BE2C (cell line): Measurements from ENCODE around the gene ADGRV1.

Experiments used
- DNase-seq: peaks from one replicate; pipeline ENCODE4 v3.0.0-alpha.2; 2020
- H3K27me3 ChIP-seq: fragments of 250-450 bp; sonication (Bioruptor Pico); 2 replicates; pipeline ENCODE4 v1.5.1; 2020; ENCODE audit warnings: mild to moderate bottlenecking
- H3K36me3 ChIP-seq: fragments of 250-450 bp; sonication (Bioruptor Pico); 2 replicates; pipeline ENCODE4 v1.5.1; 2020; ENCODE audit warnings: mild to moderate bottlenecking
- H3K4me1 ChIP-seq: fragments of 250-450 bp; sonication (Bioruptor Pico); 2 replicates; pipeline ENCODE4 v1.5.1; 2020
- H3K4me3 ChIP-seq: 2 replicates; pipeline ENCODE4 v1.5.1; 2011; ENCODE audit warnings: low read depth, low read length
- H3K9me3 ChIP-seq: fragments of 250-450 bp; sonication (Bioruptor Pico); 2 replicates; pipeline ENCODE4 v1.5.1; 2020
- TF ChIP-seq, protein P1 (sequence below): IDR thresholded peaks from 2 replicates; pipeline ENCODE4 v1.5.1; 2012; ENCODE audit warnings: mild to moderate bottlenecking, low read depth, low read length

ADGRV1 gene

DNA sequence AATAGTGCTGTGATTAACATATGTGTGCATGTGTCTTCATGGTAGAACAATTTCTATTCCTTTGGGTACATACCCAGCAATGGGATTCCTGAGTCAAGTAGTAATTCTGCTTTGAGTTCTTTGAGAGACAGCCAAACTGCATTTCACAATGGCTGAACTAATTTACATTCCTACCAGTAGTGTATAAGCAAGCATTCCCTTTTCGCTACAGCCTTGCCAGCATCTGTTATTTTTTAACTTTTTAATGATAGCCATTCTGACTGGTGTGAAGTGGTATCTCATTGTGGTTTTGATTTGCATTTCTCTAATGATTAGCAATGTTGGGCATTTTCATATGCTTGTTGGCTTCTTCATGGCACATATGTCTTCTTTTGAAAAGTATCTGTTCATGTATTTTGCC is 516.0 kb downstream of the ADGRV1 start:
- H3K27me3 ChIP-seq: no peaks in the 10 kb centered on the region
- H3K4me1 ChIP-seq: no peaks in the 10 kb centered on the region
- no peak overlapping the region for H3K4me3 ChIP-seq
- no peaks in the 10 kb centered on the region for H3K9me3 ChIP-seq
- H3K36me3 ChIP-seq: no peaks in the 10 kb centered on the region
- TF ChIP-seq, protein P1, sequence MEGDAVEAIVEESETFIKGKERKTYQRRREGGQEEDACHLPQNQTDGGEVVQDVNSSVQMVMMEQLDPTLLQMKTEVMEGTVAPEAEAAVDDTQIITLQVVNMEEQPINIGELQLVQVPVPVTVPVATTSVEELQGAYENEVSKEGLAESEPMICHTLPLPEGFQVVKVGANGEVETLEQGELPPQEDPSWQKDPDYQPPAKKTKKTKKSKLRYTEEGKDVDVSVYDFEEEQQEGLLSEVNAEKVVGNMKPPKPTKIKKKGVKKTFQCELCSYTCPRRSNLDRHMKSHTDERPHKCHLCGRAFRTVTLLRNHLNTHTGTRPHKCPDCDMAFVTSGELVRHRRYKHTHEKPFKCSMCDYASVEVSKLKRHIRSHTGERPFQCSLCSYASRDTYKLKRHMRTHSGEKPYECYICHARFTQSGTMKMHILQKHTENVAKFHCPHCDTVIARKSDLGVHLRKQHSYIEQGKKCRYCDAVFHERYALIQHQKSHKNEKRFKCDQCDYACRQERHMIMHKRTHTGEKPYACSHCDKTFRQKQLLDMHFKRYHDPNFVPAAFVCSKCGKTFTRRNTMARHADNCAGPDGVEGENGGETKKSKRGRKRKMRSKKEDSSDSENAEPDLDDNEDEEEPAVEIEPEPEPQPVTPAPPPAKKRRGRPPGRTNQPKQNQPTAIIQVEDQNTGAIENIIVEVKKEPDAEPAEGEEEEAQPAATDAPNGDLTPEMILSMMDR: no peak
- DNase-seq: no peak

DNA sequence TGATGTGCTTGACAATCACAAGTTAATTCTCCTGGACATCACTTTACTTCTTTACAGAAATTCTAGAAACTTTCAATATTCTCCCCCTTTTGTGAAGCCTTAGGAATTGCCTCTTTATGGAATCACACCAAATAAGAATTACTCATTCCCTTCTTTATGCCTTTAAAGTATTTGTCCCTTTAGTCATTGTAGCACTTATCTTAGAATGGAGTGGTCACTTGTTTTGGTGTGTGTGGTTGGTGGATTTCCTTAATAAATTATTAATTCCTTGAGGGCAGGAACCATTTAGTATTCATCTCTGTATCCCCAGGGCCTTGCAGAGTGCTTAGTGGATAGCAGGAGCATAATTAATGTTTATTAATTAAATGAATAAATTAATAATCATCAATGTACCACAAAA is 517.5 kb downstream of the ADGRV1 start:
- DNase-seq: no peak
- no peak overlapping the region for H3K4me3 ChIP-seq
- no peaks in the 10 kb centered on the region for H3K27me3 ChIP-seq
- H3K9me3 ChIP-seq: no peaks in the 10 kb centered on the region
- no peaks in the 10 kb centered on the region for H3K4me1 ChIP-seq
- TF ChIP-seq, protein P1: no peak
- H3K36me3 ChIP-seq: no peaks in the 10 kb centered on the region

DNA sequence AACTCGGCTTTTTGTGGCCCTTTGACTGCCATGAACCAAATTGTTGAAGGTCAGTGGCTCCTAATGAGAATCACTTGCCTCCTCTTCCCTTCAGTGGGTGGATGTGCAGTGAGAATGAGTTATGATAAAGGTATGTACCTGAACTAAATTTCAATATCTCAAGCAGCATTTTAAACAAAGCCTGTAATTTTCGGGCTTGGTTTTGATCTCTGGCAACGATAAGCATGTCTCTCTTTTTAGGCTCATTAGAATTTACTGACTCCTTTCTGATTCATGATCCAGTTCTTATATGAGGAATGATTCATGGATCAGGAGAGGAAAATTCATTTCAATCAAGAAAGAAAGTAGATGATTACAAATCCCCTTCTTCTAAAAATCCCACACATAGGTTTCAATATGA is 519.0 kb downstream of the ADGRV1 start:
- no peak for DNase-seq
- no peaks in the 10 kb centered on the region for H3K36me3 ChIP-seq
- no peaks in the 10 kb centered on the region for H3K4me1 ChIP-seq
- no peaks in the 10 kb centered on the region for H3K27me3 ChIP-seq
- TF ChIP-seq, protein P1: no peak
- H3K4me3 ChIP-seq: no peak overlapping the region
- no peaks in the 10 kb centered on the region for H3K9me3 ChIP-seq

DNA sequence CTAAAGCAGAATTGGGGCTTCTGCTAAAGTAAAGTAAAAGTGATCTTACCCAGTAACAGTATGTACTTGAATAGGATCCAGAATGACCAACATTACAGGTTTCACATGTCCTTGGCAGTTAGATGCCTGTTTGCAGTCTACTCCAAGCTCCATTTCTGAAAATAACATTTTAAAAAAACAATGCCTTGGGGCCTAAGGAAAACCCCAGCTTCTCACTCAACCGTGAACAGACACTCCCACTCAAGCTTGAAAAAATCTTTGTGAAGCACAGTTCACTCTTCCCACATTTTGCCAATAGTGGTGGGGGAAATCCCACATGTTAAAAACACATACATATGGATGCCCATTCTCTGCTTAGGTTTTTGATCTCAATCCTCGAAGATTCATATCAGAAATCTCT is 520.4 kb downstream of the ADGRV1 start:
- Histone ChIP-seq H3K27me3 (no peaks in the 10 kb centered on the region), H3K4me3 (no peak overlapping the region), H3K9me3 (no peaks in the 10 kb centered on the region), H3K36me3 (no peaks in the 10 kb centered on the region), H3K4me1 (no peaks in the 10 kb centered on the region)
- no peak for DNase-seq
- TF ChIP-seq, protein P1: no peak

DNA sequence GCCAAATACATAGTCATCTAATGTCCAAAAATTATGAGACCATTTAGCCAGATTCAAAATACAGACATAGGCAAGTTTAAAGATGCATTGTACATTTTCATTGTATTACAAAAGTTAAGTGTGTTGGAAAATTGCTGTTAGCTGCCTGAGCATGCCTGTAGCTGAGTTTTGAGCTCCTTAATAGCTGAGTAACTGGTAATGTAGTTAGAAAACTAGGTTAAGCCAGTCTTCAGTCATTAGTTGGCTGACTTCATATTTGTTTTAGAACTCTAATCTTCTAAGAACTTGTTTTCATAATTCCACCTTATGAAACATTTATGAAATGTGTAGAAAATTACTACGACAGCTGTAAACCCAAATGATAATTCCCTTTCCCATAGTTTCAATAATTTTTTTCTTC is 531.2 kb downstream of the ADGRV1 start:
- no peaks in the 10 kb centered on the region for H3K27me3 ChIP-seq
- DNase-seq: no peak
- peaks cover 11% of the 10 kb centered on the region; the same call in 1 of the 2 replicates for H3K4me1 ChIP-seq
- TF ChIP-seq, protein P1: no peak
- H3K4me3 ChIP-seq: no peak overlapping the region
- H3K9me3 ChIP-seq: no peaks in the 10 kb centered on the region
- no peaks in the 10 kb centered on the region for H3K36me3 ChIP-seq

DNA sequence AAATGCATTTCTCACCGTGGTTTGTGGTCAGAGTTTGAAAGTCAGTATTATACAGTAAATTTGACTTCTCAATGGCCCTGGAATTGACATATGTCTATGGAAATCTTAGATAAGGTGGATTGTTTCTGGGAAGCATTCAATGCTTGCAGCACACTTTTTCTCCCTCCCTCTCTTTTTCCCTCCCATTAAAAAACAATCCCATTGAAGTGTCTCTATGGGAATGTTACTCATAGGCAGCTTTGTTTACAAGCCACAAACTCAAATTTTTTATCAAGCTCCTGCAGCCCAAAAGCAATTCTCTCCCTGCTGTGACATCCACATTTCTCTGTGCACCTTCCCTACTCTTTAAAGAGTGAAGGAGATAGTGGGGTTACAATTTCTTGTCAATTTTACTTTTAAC is 532.4 kb downstream of the ADGRV1 start:
- H3K27me3 ChIP-seq: no peaks in the 10 kb centered on the region
- no peak for DNase-seq
- H3K4me3 ChIP-seq: no peak overlapping the region
- H3K9me3 ChIP-seq: no peaks in the 10 kb centered on the region
- H3K4me1 ChIP-seq: peaks cover 11% of the 10 kb centered on the region; the same call in 1 of the 2 replicates
- TF ChIP-seq, protein P1: no peak
- H3K36me3 ChIP-seq: no peaks in the 10 kb centered on the region
